Endothelial cell of hepatic sinusoid (primary cell): Measurements from ENCODE around the gene CSNK2A1.
"Not testable (repeated sequence)": the region's sequence is repeated elsewhere in the genome, so short reads cannot be mapped to it uniquely, and the experiment has no call there.

Experiments used
- in situ Hi-C: cut with HindIII; loops from 2 replicates; pipeline ENCODE4 v1.10.0; 2017; ENCODE audit warnings: low sequenced_read_pairs

The CSNK2A1 gene

DNA sequence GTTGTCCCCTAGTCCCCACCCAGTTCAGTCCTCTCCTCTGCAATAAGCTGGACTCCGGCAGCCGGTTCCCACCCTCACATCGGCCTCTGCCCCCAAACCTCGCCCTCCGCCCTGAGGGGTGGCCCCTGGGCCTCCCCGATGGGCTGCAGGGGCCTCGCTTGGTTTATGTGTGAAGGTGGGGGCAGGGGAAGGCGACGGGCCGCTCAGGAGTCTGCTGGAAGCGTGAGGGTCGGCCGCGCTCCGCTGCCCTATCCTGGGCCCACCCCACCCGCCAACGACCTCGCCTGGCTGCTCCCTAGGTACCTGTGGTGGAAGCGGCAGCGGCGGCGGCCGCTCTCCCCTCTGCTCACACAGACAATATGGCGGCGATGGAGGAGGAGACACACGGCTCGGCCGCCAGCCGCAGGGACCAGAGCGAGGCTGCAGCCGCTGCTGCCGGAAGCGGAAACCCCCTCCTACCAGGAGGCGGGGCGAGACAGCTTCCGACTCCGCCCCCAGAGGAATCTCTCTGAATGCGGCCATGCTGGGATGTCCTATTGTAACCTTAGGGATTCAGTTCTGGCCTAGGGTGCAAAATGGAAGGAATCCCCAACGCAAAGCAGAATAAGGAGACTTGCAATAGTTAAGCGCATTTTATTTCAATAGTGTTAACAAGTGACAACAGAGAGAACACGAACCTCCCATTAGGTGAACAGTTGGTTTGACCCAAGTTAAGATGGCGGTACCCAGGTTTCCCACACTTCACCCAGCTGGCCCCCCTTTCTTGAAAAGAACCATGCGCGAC, at the start of gene CSNK2A1:
CSNK2A1 (minus strand) TSS at position 422 of the 784 bp plus-strand sequence. CDS start 35,239 bp downstream, outside the sequence.
- in situ Hi-C loops, result loop anchor here (5.0 kb wide), 1 partner anchor 104 kb away; no protein-coding TSS in a partner anchor

DNA sequence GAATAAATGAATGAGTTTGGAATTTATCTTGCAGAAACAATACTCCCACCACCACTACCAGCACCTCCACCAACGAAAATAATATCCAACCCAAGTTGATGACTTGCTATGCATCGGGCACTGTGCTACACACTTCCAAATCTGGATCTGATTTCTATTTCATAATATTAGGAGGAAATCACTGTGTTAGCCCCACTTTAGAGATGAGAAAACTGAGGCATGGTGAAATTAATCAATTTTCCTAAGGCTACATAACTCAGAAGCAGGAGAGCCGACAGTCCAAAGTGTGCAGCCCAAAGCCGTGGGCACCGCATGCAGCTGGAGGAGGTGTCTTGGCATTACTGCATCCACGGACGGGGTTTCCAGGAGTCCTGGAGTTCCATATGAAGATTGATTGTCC, 48.9 kb upstream of the CSNK2A1 start:
- in situ Hi-C loops, result no loop called here

DNA sequence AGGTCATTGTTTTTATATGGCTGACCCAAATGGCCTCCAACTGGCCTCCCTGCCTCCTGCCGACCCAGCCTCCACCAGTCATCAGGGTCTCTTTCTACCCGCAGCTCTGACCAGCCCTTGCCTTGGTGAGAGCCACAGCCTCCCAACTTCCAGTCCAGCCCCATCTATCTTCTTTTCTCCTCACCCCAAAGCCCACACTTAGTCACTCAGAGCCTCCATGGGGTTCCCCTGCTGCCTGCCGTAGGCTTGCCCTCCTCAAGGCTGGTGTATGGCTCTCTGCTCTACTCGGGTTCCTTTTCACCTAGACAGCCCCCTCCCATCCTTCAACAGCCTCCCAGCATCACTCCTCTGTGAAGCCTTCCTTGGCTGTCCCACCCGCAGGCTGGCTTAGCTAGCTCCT, 48.4 kb upstream of the CSNK2A1 start:
- in situ Hi-C loops, result no loop called here

DNA sequence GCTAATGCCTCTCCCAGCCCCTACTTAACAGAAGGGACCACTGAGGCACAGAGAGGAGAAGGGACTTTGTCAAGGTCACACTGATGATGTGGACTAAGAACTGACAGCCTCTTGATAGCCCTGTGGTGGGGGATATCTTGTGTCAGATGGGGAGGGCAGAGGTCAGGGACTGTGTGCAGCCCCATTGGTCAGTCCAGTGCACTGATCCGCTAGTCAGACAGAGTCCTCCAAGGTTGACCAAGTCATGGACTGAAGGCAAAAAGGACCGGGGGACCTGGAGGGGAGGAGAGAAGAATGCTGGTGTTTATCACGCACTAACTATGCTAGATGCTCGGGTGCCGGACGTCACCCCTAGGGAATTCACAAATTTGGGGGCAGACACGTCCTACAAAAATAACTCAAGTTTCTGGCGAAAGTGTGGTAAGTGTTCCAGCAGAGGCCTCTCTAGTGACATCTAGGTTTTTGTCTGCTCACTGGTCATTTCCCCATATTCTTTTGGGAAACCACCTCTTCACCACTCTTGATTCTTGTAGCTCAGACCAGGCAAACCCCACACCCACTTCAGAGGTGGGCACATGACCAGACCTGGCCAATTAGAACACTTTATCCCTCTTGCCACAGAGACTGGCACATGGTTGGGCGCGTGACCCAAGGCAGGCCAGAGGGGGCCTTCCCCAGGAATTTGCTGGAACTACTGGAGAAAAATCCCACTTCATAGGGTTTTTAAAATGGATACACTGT, 45.5 kb upstream of the CSNK2A1 start:
- in situ Hi-C loops, result no loop called here

DNA sequence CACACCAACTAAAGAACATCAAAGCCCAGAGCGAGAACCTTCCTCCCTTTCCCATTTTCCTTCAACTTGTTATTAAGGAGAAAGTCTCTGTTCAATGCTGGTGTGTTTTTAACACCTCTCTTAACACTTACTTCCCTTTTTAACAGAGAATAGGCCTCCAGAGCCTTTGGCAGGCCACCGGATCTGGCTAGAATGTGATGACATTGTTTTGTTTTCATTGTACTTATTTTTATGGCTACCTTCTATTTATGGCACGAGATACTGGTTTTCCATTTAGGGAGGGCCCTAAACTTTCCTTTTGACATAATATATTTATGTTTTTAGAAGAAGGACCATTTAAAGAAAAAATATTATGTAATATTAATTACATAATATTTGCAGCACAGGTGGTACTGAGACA, 44.9 kb upstream of the CSNK2A1 start:
- in situ Hi-C loops, result no loop called here

DNA sequence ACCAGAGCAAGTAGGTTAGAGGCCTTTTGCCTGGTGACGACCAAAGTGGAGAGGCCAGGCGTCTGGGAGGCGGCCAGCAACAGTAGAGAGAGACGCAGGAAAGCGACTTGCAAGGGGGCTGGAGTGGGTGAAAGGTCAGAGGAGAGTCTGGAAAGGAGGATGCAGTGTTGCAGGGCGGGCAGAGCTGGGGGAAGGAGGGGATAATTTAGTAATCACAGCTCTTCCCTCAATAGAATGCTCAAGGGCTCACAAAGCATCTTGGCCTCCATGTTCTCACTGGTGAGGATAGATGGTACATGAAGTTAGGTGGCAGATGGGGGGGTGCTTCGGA, 41.3 kb upstream of the CSNK2A1 start:
- in situ Hi-C loops, result no loop called here

DNA sequence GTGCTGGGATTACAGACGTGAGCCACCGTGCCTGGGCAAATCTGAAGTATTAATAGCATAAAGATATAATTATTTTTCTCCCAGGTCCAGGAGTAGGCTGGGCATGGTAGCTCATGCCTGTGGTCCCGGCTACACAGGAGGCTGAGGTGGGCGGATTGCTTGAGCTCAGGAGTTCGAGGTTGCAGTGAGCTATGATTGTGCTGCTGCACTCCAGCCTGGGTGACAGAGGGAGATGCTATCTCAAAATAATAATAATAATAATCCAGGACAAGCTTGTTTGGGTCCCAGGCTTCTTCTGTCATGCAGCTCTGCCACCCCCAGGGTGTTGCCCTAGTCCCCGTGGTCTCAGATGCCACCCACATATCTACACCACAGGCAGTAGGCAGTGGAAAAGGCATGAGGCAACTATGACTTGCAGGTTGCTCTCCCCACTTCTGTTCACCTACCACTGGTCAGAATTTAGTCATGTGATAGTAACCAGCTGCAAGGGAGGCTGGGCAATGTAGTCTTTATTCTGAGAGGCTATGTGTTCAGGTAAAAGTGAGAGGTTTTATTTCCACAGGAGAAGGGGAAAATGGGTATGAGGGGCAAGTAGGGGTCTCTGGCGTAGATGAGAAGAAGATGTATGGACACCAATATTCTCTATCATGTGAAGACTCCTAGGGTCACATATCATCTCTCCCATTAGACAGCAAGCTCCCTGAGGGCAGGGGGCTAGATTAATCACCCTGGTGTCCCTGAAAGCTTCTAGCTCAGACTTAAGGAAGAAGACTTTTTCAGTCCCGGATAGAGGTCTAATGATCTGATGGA, 40.8 kb upstream of the CSNK2A1 start:
- in situ Hi-C loops, result no loop called here

DNA sequence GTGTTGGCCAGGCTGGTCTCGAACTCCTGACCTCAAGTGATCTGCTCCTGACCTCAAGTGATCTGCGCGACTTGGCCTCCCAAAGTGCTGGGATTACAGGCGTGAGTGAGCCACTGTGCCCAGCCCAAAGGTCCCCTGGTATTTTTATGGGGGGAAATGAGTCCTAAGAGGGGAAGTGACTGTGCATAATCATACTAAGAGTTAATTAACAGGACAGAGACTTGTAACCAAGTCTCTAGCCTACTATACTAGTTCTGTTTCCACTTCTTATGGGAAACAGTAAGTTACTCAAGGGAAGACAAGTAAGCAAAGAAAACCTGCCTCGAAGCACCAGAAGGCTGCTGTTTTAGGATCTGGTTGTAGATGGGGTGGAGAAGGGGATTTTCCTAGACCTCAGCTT, 38.6 kb upstream of the CSNK2A1 start:
- in situ Hi-C loops, result no loop called here

DNA sequence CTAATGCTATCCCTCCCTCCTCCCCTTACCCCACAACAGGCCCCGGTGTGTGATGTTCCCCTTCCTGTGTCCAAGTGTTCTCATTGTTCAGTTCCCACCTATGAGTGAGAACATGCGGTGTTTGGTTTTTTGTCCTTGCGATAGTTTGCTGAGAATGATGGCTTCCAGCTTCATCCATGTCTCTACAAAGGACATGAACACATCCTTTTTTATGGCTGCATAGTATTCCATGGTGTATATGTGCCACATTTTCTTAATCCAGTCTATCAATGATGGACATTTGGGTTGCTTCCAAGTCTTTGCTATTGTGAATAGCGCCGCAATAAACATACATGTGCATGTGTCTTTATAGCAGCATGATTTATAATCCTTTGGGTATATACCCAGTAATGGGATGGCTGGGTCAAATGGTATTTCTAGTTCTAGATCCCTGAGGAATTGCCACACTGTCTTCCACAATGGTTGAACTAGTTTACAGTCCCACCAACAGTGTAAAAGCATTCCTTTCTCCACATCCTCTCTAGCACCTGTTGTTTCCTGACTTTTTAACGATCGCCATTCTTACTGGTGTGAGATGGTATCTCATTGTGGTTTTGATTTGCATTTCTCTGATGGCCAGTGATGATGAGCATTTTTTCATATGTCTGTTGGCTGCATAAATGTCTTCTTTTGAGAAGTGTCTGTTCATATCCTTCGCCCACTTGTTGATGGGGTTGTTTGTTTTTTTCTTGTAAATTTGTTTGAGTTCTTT, 35.5 kb upstream of the CSNK2A1 start:
- in situ Hi-C loops, result not testable (repeated sequence)

DNA sequence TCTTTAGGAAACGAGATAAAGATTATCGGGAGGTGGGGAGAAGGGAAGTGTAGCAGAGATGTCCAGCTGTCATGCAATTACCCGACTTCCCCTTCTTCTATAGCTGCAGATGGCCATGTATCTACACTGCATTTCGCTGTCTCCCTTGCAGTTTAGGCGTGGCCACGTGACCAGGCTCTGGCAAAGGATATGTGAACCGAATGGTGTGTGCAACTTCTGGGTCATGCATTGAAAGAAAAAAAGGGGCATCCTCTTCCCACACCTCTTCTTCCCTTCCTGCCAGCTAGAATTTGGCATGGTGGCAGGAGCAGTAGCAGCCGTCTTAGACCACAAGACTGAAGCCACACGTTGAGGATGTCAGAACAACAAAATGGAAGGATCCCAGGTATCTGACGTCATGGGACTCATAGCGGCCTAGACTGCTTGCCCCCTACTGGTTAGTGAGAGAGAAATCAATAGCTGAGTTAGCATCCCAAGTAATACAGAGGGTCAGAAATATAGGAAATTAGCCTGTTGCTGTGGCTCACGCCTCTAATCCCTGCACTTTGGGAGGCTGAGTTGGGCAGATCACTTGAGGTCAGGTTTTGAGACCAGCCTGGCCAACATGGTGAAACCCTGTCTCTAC, 33.7 kb upstream of the CSNK2A1 start:
- in situ Hi-C loops, result no loop called here

DNA sequence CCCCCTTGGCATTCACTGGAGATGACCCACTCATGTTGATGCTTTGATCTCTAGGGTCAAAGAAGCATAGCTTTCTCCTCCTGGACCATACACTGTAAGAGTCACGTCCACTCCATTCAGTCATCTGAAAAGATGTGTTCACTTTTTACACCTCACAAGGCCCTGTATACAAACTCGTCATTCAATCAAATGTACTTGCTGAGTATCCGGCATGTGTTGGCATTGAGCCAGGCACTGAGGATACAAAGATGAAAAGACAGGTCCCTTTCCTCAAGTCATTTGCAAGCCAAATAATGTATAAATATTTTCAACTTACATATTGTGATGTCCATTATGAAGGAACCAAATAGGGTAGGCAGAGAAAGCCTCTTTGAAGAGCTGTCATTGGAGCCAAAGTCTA, 32.6 kb upstream of the CSNK2A1 start:
- in situ Hi-C loops, result no loop called here

DNA sequence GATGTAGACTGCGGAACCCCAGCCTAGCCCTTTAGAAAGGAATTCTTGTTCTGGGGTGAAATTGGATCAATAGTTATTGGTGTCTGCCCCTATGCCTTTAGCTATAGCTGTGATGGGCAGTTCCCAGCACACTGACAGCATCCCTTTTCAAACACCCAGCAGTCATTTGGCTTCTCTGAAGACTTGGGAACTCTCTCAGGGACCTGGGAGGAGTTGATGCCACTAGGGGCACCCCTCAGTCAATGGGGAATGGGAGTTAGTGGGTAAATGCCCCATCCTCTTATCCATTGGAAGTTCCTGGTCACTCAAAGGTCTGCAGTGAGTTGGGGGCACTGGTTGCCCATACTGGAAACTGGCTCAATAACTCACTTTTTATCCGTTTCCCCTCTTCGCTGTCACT, 31.6 kb upstream of the CSNK2A1 start:
- in situ Hi-C loops, result no loop called here

DNA sequence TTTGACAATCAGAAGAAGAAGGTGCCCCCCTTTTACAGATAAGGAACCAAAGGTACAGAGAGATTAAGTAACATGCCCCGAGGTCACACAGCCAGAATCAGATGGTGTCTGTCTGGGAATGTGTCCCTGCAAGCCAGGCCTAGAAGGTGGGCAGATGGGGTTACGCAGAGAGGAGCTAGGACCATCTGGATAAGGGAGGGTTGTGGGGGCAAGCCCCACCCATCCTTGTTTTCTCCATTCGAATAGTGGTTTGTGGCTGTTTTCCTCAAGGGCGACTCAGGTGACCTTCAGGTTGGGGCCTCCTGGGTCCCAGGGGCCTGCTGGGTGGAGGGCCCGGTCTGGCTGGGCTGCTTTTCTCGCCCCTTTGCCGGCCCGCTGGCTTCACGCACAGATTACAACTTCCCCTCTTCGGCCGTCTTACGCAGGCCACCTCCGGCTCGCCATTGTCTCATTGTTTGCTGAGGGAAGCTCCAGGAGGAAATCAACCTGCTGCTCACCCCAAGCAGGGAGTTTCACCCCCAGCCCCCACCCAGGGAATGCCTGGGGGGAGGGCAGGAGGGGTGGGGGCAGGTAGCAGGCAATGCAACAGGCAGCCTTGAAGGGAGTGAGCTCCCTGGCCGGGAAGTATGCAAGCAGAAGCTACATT, 30.8 kb upstream of the CSNK2A1 start:
- in situ Hi-C loops, result no loop called here

DNA sequence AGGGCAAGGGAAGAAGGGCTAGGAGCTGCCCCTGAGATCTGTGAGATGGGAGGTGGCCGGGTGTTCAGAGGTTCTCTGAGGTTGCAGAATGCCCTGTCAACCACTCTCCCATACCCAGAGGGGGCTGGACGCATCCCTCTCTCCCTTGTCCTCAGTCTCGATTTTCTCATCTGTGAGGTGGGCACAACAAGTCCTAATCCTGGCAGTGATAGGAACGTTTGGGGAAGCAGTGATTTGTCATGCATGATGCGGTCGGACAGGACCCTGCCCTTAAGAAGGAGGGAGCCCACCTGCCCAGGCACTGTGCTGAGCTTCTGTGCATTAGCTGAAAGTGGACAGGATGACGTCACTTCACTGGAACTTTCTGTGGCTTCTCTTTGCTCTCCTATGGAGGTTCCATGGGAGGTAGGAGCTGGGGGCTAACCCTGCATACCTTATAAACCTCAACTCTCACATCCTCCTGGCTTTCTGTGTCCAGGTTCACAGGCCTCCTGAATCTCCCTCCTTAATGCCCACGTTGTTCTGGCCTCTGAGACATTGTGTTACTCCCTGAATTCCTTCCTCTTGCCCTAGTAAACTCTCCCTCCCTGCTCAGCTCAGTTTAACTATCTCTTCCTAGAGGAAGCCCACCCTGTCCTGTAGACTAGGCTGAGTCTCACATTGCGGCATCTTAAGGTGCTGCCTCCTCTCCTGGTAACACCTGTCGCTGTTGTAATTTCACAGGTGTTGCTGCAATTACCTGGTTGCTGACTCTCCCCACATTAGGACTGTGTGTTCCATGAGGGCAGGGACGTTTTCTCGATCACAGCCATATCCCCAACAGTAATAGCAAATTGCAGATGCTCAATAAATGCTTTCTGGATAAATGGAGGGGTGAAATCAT, 30.1 kb upstream of the CSNK2A1 start:
- in situ Hi-C loops, result no loop called here

DNA sequence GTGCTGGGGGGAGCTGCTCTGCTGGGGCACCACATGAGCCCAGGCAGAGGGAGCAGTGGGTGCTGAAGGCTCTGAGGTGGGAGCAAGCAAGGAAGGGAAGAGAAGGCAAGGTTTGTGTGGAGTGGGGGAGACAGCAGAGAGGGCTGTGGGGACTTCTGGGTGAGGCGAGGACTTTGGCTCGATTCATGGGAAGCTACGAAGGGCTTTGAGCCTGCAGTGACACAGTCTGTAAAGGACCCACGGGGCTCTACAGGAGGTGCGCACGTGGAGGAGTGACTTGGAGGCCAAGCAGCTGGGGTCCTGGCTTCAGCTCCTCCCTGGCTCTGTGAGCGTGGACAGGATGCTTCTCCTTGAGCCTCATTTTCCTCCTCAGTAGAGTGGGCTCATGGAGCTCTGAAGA, 29.1 kb upstream of the CSNK2A1 start:
- in situ Hi-C loops, result no loop called here

DNA sequence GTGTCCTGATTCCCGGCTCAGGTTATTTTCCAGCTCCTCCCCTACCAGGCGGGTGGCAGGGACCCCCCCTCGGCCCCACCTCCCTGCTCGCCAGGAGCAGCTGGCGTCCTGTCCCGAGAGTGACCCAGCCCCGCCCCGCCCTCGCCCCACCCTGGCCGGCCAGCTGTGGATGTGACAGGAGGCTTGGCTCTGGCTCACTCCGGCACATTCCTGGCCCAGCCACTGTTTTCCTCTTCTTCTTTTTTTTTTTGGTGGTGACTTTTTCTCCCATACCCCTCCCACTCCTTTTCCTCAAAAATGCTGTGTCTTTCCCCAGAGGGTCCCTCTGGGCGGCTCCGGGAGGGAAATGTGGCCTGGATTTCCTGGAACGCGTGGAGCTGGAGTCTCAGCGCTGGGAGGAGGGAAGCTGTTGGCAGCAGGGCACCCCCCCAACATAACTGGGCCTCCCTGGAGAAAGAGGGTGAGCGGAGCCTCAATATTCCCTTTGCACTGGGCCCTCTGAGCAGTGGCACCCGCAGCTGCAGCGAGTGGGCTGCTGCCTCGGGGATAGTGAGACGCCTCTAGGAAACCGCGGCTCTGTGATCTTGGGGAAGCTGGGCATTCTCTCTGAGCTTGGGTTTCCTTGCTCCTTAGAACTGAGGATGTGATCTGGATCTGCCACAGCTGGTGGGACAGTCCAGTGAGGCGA, 28.3 kb upstream of the CSNK2A1 start:
- in situ Hi-C loops, result no loop called here

DNA sequence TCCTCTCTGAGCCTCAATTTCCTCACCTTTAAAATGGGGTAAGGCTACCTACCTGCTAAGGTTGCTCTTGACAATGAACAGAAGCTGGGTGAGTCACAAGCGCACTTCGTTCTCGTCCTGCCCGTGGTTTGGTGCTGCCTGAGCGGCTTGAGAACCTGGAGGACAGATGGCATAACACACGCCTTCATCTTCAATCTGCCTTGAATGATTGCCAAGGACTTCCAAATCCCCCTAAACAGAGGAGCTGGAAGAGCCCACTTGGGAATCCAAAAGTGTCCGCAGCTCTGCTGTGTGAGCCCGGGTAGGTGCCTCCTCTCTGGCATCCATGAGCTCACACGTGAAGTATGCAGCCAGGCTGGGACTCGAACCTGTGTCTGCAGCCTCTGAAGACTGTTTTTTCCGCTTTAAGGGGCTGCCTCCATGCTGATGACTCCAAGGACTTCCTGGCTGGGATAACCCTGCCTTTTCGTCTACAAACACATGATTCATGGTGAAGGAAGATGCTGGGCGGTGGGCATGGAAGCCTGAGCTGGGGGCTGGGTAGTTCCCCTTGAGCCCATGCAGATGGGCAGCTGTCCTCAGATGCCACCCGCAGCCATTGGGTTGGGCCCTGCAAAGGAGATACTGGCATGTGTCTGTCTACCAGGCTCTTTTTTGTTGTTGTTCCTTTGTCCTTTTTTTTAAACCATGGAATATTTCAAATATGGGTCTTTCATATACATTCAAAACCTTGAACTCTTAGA, 25.3 kb upstream of the CSNK2A1 start:
- in situ Hi-C loops, result loop anchor here (5.0 kb wide), 1 partner anchor 78 kb away; no protein-coding TSS in a partner anchor
